GM18507 (cell line): ENCODE data around the gene PVRIG.
"Not testable (repeated sequence)": the region's sequence is repeated elsewhere in the genome, so short reads cannot be mapped to it uniquely, and the experiment has no call there.

Experiments
- DNase-seq: peaks from one replicate; pipeline ENCODE4 v3.0.0; 2011; ENCODE audit warnings: low read depth; ENCODE audit not compliant: insufficient read length; ENCODE audit errors: extremely low spot score
- FAIRE-seq: peaks from 2 replicates; lab custom pipeline; 2011; peaks lifted over from hg19 to GRCh38; lab: Jason Lieb, UNC

The PVRIG gene

DNA sequence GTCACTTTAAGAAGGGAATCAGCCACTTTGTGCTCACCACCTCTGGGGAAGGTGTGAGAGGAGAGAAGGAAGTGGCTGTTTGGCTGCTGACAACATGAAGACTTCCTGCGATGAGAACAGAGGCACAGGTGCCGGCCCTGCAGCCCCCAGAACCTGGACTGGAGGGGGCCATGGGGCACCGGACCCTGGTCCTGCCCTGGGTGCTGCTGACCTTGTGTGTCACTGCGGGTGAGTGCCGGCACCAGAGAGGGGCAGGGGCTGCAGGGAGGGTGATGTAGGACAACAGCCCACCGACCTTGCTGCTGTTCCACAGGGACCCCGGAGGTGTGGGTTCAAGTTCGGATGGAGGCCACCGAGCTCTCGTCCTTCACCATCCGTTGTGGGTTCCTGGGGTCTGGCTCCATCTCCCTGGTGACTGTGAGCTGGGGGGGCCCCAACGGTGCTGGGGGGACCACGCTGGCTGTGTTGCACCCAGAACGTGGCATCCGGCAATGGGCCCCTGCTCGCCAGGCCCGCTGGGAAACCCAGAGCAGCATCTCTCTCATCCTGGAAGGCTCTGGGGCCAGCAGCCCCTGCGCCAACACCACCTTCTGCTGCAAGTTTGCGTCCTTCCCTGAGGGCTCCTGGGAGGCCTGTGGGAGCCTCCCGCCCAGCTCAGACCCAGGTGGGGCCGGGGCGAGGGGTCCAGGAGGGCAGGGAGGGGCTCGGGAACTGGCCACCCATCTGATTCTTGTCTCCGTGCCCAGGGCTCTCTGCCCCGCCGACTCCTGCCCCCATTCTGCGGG, at the start of gene PVRIG:
Gene PVRIG (plus strand): TSS at position 149 of the 785 bp plus-strand sequence. CDS start 22 bp downstream, at position 171.
- FAIRE-seq, result peak; percentile 73
- not testable (repeated sequence) for DNase-seq

DNA sequence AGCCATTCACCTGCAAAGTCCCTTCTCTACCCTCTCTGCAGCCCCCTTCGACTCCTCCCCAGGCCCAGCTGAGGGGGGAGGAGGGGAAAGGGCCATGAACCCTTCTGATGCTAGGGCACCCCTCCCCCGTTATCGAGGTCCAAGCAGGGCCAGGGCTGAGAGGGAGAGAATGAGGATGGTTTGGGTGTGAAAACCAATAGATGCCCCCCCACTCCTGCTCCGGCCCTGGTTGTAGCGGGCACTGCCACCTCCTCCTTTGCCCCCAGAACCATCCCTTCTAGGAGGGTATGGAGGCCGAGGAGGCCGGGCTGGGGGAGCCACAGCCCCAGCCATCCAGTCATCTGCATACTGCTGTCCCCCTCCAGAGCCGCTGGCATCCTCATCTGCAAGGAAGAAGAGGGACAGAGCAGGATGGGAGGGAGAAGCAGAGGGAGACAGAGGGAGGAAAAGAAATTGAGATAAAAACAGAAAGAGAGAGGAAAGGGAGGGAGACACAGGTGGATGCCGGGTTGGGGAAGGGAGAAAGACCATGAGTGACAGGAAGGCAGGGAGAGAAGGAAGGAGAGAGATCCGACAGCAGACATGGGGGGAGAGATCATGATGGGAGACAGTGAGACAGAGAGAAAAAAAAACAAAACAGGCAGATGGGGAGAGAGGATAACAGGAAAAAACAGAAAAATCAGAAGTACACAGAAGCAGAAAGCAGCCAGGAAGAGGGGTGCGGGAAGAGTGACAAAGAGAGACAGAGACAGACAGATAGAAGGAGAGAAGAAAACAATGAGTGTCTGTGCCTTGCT, 49.5 kb upstream of the PVRIG start:
- FAIRE-seq (no peak), DNase-seq (no peak)

DNA sequence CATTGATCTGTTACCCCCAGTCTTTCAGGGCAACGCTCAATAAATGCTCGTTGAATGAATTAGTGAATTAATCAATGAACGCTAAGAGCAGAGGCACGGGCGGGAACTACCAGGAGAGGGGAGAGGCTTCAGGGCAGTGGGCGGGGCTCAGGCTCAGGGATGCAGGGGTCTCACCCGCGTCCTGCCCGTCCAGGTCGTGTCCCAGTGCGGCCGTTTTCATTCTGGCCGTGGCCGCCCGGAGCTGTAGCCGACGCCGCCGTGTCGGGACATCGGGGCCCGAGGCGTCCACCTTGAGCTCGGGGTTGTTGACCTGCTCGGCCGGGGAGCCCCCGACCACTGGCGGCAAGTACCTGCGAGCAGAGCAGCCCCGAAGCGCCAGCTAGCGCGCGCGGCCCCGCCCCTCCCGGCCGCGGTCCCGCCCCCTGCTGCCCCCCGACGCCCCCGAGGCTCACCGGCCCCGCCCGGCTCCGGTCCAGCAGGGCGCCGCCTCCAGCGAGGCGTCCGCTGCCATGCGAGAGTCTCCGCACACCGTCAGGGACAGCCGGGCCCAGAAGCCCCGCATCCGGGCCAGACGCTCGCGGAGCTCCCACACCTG, 48.6 kb upstream of the PVRIG start:
- FAIRE-seq (no peak), DNase-seq (no peak)

DNA sequence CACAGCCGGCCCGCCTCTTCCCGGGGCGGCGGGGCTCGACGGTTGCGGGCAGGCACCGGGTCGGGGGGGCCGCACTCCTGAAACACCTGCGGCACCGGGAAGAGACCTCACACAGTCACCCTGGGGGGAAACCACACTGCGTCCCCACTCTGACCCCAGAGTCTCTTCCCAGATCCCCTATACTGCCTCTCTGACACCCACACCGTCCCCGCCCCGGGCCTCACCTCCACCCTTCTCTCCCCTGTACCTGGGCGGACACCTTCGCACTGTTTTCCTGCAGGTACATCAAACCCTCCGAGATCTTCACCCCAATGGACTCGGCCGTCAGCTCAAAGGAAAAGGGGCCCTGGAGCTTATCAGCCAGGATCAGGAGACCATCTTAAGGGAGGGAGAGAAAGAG, 47.9 kb upstream of the PVRIG start:
- FAIRE-seq (no peak), DNase-seq (no peak)

DNA sequence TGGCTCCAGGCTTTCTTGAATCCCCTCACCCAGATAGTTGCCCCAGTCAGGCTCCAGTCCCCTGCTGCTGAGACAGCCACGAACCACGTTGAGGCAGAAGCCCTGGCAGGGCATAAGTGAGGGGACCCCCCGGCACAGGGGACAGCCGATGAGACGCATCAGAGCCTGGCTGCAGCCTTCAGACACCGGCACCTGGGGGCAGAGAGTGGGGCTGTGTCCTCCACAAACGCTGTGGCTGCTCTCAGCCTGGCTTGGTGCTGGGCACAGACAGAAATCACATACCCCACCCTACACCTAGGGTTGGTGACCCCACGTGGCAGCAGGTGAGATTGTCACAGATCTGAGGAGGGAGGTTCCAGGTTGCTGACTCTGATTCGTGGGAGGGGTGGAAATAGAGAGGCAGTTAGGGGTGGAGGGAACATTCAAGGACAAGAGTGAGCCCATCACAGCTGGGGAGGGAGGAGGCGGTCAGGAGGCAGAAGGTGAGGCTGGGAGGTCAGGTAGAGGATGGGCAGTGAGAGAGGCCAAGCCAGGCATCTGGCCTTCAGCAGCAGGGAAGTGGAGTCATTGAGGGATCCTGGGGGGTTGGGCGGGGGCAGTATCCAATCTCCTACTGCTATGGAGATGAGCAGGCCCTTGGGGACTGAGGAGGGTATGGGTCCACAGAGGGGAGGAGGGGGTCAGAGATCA, 45.8 kb upstream of the PVRIG start:
- DNase-seq (no peak), FAIRE-seq (no peak)

DNA sequence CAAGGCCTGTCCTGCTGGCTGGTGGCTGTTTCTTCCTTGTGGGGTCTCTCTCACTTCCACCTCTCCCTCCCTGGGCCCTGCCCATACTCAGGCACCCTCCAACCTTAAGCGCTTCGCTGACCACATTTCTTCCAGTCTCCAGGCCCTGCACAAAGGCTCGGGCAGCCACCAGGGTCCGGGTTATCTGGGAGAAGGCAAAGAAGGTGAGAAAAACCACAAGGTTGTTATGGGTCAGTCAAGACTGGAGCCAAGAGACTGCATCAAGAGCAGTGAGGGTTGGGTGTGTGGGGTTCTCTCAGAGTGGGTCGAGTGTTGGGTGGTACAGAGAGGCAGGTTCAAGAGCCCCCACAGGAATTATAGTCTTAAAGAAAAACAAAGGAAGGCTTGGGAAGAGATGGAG, 45.2 kb upstream of the PVRIG start:
- DNase-seq (no peak), FAIRE-seq (no peak)

DNA sequence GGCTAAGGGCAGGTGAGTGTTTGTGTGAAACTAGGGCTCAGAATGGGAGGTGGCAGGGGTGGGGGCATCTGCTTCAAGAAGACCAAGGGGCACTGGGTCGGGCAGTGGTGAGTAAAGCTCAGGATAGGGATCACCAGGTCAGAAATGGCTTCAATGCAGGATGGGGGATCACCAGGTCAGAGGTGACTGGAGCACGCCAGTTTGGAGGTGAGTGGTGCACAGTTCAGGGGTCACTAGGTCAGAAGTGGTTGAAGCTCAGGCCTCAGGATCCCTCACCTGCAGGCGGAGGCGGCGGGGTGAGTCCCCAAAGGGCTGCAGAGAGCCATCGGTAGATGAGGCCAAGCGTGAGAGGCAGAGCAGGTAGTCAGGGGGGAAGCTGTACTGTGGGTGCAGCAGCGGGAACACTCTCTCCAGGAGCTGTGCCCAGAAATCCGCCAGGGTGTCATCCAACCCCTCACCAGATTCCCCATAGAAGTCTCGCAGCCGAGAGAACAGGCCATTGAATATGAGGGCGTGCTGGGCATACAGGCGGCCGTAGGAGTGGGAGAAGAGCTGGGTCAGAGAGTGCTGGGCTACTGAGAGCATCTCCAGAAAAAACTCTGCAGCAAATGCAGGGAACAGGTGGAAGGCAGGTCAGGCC, 44.3 kb upstream of the PVRIG start:
- DNase-seq, result no peak
- no peak for FAIRE-seq

DNA sequence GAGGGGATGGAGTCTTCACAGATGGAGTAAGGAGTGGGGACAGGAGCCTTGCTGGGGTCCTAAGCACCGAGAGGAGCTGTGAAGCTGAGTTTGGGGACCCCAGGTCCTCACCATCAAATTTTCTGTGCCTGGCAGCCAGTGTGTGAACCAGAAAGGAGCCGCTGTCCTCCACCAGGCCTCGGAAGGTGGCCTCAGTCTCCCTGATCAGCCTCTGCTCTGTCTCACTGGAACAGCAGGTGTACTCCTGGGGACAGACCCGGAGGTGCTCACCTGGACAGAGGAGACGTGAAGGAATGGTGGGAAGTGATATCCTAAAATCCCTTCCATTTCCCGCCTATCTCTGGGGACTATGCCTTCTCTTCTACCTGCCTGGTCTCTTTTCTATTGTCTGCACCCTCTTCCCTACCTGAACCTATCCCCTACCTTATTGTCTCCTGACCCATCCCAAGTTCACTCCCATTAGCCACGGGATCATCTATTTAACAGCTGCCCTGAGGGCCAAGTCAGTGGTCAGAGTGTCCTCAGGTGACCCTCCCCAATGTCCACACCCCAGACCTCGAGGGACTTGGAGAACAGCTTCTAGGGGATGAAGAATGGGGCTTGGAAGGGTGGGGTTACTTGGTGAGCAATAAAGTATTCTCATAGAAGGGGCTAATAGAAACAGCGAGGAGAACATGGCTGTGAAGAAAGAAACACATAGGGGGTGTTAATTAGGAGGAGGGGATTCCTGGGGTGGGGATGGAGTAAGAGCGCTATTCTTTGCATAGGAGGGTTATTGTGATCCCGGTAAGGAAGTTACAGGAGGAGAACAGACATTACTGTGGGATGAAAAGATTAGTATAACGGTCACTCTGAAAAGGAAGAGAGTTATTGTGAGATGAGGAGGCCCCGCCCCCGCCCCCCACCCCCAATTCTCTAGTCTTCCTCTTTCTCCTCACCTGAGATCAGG, 43.4 kb upstream of the PVRIG start:
- DNase-seq, result no peak
- FAIRE-seq, result no peak

DNA sequence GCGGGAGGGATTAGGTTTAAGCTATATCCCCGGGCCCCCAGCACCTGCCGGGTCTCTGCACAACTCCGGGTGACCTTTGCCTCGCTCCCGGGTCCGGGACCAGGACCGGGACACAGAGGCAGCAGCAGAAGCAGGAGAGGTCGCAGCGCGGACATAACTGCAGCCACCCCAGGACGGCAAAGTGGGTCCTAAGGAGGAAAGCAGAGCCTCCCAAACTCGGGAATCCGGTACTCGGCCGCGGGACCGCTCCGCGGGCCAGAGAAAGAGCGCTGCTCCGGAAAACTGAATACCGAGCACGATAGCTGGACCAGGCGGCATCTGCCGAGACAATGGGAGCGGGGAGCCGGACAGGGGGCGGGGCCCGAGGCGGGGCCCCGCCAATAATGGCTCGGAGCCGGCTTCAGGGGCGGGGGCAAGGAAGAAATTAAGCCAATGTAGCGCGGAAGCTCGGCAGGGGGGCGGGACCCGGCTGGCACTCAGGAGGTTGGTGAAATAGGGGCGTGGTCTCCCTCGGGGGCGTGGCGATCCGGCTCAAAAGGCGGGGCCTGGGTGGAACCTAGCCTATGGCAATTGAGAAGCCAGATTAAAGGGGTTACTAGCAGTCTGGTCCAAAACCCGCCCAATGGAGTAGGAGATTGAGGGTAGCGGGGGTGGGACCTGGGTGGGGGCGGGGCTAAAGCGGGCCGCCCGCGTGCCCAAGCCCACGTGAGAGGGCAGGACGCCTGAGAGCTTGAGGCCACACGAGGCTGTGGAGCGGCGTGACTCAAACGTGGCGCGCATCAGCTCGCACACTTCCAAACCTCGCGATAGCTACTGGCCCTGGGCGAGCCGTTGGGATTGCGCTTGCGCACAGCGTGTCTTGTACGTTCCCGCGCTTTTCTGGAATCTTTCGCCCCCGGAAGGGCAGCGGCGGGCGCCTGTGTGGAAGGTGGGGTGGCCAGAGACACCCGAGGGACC, 42.4 kb upstream of the PVRIG start, which contains the start of the genes GPC2 and STAG3:
Gene GPC2 (minus strand): TSS at position 337 of the 957 bp plus-strand sequence. CDS start 182 bp downstream, at position 155.
Gene STAG3 (plus strand): TSS at position 874 of the 957 bp plus-strand sequence. CDS start 2,639 bp downstream, outside the sequence.
- FAIRE-seq (peak; percentile 95), DNase-seq (peak; percentile 87)

DNA sequence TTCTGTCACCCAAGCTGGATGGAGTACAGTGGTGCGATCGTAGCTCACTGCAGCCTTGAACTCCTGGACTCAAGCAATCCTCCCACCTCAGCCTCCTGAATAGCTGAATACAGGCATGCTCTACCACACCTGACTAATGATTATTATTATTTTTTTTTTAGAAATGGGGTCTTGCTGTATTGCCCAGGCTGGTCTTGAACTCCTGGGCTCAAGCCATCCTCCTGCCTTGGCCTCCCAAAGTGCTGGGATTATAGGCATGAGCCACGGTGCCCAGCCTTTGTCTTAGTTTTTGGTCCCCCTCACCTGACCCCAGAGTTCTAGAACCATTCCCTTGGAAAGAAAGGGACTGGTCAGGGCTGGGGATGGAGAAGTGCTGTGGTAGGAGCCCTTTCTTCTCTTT, 39.7 kb upstream of the PVRIG start:
- FAIRE-seq, DNase-seq: not testable (repeated sequence)

DNA sequence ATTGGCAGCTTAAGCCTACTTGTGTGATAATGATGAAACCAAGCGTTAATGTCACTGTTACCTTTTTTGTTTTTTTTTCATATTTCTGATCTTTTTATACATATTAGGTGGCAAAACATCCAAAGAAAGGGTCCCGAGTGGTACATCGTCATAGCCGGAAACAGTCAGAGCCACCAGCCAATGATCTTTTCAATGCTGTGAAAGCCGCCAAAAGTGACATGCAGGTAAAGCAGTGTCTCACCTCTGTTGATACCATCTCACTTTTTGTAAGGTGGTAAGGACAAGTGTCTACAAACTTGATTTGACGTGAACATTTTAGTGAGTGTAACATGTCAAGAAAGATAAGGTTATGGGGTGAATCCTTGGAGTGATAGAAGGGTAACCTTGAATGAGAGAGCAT, 37.1 kb upstream of the PVRIG start:
- DNase-seq, FAIRE-seq: not testable (repeated sequence)

DNA sequence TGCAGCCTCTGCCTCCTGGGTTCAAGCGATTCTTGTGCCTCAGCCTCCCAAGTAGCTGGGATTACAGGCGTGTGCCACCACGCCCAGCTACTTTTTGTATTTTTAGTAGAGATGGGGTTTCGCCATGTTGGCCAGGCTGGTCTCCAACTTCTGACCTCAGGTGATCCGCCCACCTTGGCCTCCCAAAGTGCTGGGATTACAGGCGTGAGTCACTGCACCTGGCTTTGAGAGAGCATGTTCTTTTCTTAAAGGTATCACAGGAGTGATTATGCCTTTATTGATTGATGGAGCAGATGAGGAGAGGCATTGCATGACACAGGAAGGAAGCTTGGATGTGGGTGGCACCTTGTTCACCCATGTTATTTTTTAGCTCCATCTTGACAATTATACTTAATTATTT, 36.7 kb upstream of the PVRIG start:
- FAIRE-seq, DNase-seq: not testable (repeated sequence)

DNA sequence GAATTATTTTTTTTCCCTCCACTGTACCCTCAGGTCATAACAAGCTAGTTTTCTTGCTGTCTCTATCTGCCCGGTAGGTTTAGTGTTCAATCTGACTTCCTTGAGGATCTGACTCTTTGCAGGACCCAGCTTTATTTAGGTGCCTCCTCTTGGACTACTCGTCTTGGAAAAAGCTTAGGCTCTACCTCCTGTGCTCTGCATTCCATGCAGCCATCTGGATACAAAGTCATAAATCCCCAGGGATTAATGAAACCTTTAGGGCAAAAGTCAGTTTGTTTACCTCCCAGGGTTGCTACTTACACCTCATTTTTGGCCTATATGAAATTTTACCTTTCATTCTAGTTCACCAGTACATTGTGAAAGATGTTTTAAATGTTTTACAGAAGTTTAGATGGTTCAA, 34.0 kb upstream of the PVRIG start:
- DNase-seq, result no peak
- FAIRE-seq, result no peak

DNA sequence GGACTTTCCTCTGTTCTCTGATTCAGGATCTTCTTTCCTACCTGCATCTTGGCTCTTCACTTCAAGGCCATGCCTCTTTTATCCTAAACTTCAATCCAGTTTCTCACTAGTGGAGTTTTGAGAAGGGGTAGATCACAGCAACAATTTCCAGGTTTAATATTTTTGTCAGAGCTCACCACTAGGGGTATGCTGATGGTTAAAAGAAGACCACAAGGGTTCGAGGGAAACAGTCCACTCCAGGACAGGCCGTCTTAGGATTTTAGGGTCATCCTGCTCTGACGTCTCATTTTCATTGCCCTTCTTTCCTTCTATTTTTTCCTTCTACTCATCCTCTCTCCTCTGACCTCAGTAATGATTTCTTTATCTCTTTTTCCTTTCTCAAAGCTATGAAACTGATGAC, 30.7 kb upstream of the PVRIG start:
- no peak for DNase-seq
- no peak for FAIRE-seq

DNA sequence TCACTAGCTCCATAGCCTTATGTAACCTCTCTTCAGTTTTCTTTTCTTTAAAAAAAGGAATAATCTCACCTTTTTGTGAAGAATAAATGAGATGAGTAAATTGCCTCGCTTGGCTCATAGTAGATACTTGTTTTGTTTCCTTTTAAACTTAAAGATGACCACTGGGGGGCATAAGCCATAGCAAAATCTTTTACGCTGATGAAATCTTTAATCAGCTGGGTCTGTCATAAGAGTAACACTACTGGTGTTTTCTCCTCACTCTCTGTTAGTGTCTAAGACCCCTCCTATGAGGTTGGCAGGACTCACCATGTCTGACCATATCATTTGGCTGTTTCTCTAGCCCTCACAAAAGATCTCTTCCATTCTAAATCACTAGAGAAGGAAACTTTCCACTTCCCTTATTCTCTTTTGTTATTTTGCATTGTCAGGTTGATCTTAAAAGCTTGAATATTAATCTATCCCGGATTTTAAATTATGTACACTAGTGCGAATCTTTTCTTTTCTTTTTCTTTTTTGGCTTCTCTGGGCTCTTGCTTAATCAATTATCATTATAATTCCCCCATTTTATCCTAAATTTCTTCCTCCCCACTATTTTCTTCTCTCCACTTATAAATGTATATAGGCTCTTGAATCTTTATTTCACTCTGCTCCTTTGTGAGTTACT, 29.6 kb upstream of the PVRIG start:
- peak; percentile 85 for FAIRE-seq
- no peak for DNase-seq

DNA sequence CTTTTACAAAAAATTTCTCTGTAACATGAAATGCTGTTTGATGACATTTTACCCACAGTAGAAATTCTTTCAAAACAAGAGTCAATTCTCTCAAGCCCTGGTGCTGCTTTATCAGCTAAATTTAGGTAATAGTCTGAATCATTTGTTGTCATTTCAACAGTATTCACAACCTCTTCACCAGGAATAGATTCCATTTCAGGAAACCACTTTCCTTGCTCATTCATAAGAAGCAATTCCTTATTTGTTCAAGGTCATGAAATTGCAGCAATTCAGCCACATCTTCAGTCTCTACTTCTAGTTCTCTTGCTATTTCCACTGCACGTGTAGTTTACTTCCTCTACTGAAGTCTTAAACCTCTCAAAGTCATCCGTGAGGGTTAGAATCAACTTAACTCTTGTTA, 28.0 kb upstream of the PVRIG start:
- FAIRE-seq (peak; percentile 75), DNase-seq (no peak)
